Stimulated activated memory B cell treated with anti-CD40 and anti-IgM and Interleukin-4, amounts not matched to agents 10 μg/mL and 1 μg/mL and 100 μg/mL, for 72 hours (primary cell): Measurements from ENCODE around the gene SETD7.

Experiments
- ATAC-seq: fragments of 150-1000 bp; cut with Tn5 transposase; 2 replicates; pipeline ENCODE4 v1.10.0; 2021
- H3K27ac Mint-ChIP-seq: one replicate; pipeline ENCODE4 v1.8.0; 2022; ENCODE audit warnings: mild to moderate bottlenecking, mixed read lengths
- H3K27me3 Mint-ChIP-seq: one replicate; pipeline ENCODE4 v1.8.0; 2022; ENCODE audit warnings: mixed read lengths
- H3K36me3 Mint-ChIP-seq: one replicate; pipeline ENCODE4 v1.8.0; 2022; ENCODE audit warnings: mixed read lengths
- H3K4me1 Mint-ChIP-seq: one replicate; pipeline ENCODE4 v1.8.0; 2022; ENCODE audit warnings: mixed read lengths
- H3K4me3 Mint-ChIP-seq: one replicate; pipeline ENCODE4 v1.8.0; 2022; ENCODE audit warnings: mild to moderate bottlenecking, moderate library complexity, mixed read lengths
- H3K9me3 Mint-ChIP-seq: one replicate; pipeline ENCODE4 v1.8.0; 2022; ENCODE audit warnings: mixed read lengths

SETD7 gene

DNA sequence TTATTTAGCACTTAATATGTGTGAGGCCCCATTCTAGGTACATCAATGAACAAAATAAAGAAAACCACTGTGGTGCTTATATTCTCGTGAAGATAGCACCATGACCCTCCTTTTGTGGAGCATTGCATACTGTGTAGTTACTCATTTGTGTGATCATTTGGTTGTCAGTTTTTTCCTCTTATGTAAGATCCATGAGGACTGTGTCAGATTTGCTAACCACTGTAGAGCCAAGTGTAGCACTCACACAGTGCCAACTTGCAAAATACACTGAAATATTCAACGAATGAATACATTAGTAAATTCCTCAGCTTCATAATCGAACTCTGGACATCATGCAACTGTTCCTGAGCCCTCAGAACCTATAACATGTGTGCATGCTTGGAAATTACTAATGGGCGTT is 29.5 kb upstream of the SETD7 start:
- H3K27ac Mint-ChIP-seq, result no peak overlapping the region

DNA sequence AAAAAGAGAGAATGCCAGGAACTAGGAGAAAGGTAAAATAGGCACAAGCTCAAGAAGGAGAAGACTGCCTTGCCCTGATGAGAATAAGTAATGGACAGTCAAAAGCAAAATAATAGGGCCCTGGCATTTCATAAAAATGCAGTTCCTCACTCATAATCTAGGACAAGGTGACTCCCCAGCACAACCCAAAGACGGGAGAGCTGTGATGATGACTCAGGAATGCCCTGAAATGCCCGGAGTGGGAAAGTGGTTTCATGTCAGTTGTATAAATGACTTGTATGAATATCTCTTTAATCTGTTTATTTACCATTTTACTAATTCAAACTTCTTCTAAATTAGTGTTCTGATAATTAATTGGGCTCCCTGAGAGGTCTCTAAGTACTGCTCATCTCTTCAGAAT is 28.8 kb upstream of the SETD7 start:
- Mint-ChIP-seq H3K4me1 (no peaks in the 10 kb centered on the region), H3K36me3 (no peaks in the 10 kb centered on the region), H3K27me3 (peaks cover 23% of the 10 kb centered on the region), H3K4me3 (no peak overlapping the region), H3K9me3 (no peaks in the 10 kb centered on the region), H3K27ac (no peak overlapping the region)
- ATAC-seq, result no peak

More for the DNA sequence above, 29.5 kb upstream of the SETD7 start:
- Mint-ChIP-seq H3K9me3 (no peaks in the 10 kb centered on the region), H3K4me1 (no peaks in the 10 kb centered on the region), H3K4me3 (no peak overlapping the region), H3K27me3 (peaks cover 16% of the 10 kb centered on the region), H3K36me3 (no peaks in the 10 kb centered on the region)
- no peak for ATAC-seq

DNA sequence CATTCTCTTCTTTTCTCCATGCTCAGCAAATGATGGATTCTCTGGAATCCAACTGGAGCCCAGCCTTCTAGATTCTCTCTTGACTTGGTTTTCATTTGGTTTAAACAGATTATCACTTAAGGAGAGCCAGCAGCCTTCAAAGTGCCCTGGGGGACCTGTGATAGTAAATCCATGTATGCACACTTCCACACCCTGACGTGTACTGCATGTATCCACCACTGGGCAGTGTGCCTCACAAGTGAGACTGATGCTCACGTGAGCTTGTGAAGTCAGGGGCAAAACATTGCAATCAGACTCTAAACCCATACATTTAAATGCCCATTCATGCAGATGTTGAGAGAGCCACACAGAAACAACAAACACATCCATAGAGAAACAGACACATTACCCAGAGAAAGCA is 28.0 kb upstream of the SETD7 start:
- Mint-ChIP-seq H3K36me3 (no peaks in the 10 kb centered on the region), H3K4me3 (no peak overlapping the region), H3K9me3 (no peaks in the 10 kb centered on the region), H3K27me3 (peaks cover 30% of the 10 kb centered on the region), H3K4me1 (no peaks in the 10 kb centered on the region), H3K27ac (no peak overlapping the region)
- no peak for ATAC-seq

DNA sequence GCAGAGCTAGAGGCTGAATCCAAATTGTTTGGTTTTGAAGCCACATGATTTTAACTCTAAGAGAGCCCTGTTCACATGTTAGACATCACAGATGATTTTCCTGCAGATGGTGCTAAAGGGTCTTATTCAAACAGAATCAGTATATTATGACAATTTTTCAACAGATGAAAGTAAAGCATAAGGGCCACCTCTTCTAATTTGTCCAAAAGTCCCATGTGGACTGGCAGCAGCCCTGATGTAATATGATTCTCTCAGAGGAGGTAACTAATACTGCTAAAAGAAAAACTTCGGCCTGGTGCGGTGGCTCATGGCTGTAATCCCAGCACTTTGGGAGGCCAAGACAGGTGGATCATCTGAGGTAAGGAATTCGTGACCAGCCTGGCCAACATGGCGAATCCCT is 26.0 kb upstream of the SETD7 start:
- no peak for ATAC-seq
- Mint-ChIP-seq H3K4me3 (no peak overlapping the region), H3K9me3 (no peaks in the 10 kb centered on the region), H3K36me3 (no peaks in the 10 kb centered on the region), H3K27ac (no peak overlapping the region), H3K4me1 (no peaks in the 10 kb centered on the region), H3K27me3 (peaks cover 38% of the 10 kb centered on the region)

DNA sequence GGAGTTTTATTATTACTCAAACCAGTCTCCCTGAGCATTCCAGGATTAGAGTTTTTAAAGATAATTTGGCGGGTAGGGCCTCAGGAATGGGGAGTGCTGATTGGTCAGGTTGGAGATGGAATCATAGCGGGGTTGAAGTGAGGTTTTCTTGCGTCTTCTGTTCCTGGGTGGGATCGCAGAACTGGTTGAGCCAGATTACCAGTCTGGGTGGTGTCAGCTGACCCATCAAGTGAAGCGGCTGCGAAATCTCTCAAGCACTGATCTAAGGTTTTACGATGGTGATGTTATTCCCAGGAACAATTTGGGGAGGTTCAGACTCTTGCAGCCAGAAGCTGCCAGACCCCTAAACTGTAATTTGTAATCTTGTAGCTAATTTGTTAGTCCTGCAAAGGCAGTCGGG is 25.1 kb upstream of the SETD7 start:
- Mint-ChIP-seq H3K4me3 (no peak overlapping the region), H3K36me3 (no peaks in the 10 kb centered on the region), H3K27ac (no peak overlapping the region), H3K9me3 (no peaks in the 10 kb centered on the region), H3K27me3 (peaks cover 38% of the 10 kb centered on the region), H3K4me1 (no peaks in the 10 kb centered on the region)
- no peak for ATAC-seq

DNA sequence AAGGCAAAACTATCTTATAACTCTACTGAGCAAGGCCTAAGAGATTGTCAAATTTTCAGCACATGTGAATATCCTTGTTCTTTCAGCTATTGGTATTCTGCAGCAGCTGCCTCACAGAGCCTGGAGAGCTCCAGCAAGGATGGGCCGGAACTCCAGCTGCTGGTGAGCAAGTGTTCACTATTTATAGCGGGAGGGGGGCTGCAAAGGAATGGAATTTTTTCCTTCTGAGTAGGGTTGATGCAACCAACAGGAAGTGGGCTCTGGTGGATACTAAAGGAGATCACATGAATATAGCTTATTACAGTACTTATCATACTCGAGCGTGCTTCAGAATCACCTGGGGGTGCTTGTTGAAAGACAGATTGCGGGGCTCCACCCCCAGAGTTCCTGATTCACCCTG is 20.2 kb upstream of the SETD7 start:
- Mint-ChIP-seq H3K4me3 (no peak overlapping the region), H3K27ac (no peak overlapping the region), H3K9me3 (peaks cover 5% of the 10 kb centered on the region), H3K36me3 (no peaks in the 10 kb centered on the region), H3K27me3 (peaks cover 30% of the 10 kb centered on the region), H3K4me1 (no peaks in the 10 kb centered on the region)
- ATAC-seq, result no peak

DNA sequence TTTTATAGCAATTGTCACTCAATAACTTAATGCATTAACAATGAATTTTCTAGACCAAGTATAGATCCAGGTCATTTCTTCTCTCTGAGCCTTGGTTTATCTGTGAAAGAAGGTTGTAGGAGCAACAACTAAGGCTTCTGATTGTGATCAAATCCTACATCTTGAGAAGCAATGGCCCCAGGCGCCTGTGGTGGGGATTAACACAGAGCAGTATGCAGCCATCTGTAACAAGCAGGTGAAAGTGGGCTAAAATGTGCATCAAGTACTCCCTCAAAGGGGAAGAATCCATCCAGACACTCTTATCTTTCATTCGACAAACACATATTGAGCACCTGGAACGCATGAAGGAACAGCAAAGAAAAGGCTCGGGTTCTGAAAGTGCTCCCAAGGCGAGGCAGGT is 19.1 kb upstream of the SETD7 start:
- H3K9me3 Mint-ChIP-seq, result peaks cover 5% of the 10 kb centered on the region
- H3K4me1 Mint-ChIP-seq, result no peaks in the 10 kb centered on the region
- no peak for ATAC-seq

DNA sequence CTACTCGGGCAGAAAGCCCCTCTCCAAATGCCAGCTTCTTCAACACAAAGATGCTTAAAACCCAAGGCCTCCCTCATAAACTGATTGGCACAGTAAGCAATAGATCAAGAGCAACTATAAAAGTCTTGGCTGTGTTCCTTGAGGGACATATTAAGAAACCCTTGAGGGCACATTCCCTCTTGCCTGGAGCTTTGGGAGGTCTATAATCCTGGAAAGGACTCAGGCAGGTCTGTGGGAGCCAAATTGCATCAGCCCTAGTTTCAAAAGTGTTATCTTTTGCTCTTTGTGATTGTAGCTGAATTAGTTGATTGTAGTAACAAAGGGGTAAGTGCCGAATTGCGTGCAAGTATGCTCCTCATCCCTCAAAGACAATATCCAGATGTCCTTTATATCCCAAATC is 18.6 kb upstream of the SETD7 start:
- Mint-ChIP-seq H3K9me3 (peaks cover 5% of the 10 kb centered on the region), H3K27ac (no peak overlapping the region), H3K27me3 (peaks cover 14% of the 10 kb centered on the region), H3K4me1 (no peaks in the 10 kb centered on the region), H3K36me3 (no peaks in the 10 kb centered on the region), H3K4me3 (no peak overlapping the region)
- ATAC-seq, result no peak

More for the DNA sequence above, 19.1 kb upstream of the SETD7 start:
- Mint-ChIP-seq H3K27ac (no peak overlapping the region), H3K4me3 (no peak overlapping the region), H3K36me3 (no peaks in the 10 kb centered on the region), H3K27me3 (peaks cover 18% of the 10 kb centered on the region)

DNA sequence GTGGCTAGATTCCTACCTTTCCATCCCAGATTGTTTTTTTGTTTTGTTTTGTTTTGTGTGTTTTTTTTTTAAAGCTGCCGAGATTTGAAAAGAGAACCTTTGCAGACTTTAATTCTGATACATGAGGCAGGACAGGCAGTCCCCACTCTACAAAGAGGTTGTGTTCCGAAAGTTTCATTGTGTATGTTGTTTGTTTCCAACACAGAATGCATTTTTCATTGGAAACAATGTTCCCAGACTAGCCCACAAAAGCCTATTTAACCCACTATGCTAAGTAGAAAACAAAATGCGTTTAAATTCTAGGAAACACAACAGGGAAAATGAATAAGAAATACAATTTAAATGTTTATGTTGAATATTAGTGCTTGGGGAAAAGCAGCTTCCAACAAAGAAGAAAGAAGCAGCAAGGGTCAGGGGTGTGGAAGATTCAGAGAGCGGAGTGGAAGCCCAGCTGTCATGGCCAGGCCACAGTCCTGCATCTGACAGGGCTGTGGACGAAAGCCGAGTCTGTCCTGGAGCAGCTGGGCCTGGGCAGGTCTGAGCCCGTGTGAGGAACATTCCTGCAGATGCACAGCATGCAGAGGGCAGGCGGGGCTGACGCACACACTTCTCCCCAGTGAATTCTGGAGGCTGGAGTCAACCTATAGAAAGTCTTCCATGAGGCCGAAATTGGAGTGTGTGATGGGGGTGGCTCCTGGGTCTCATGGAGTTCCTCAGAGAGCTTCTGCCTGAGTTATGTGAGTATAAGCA is 12.4 kb upstream of the SETD7 start:
- no peak overlapping the region for H3K4me3 Mint-ChIP-seq
- no peaks in the 10 kb centered on the region for H3K36me3 Mint-ChIP-seq
- H3K9me3 Mint-ChIP-seq, result peaks cover 9% of the 10 kb centered on the region
- no peaks in the 10 kb centered on the region for H3K27me3 Mint-ChIP-seq
- no peak overlapping the region for H3K27ac Mint-ChIP-seq
- ATAC-seq, result no peak
- peaks cover 8% of the 10 kb centered on the region for H3K4me1 Mint-ChIP-seq

DNA sequence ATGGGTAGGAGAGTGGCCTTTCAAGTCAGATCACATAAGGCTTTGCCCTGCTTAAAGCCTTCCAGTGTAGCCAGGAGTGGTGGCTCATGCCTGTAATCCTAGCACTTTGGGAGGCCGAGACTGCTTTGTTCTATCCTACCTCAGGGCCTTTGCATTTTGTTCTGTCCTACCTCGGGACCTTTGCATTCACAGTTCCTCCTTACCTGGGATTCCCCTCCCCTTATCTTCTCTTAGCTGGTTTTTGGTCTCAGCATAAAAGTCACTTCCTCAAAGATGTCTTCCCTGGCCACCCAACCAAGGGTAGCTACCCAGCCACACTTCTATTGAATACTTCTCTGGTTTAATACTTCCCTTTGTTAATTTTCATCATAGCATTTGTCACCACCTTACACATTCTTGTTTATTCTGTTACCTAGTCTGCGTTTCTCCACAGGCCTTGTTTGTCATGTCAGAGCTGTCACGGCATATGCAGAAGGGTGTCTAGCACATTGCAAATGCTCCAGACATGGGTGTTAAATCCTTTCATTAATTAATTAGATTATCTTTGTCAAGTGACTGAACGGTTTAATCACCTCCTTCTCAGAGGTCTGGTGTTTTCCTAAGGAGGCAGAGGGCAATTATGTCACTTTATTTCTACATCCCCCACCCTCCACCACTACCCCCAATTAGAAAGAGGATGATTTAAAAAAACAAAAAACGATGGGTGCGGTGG is 11.3 kb upstream of the SETD7 start:
- Mint-ChIP-seq H3K36me3 (no peaks in the 10 kb centered on the region), H3K4me1 (peaks cover 8% of the 10 kb centered on the region), H3K4me3 (no peak overlapping the region), H3K27me3 (no peaks in the 10 kb centered on the region), H3K27ac (peak overlapping the region; percentile 26), H3K9me3 (peaks cover 4% of the 10 kb centered on the region)
- peak; percentile 64 for ATAC-seq

DNA sequence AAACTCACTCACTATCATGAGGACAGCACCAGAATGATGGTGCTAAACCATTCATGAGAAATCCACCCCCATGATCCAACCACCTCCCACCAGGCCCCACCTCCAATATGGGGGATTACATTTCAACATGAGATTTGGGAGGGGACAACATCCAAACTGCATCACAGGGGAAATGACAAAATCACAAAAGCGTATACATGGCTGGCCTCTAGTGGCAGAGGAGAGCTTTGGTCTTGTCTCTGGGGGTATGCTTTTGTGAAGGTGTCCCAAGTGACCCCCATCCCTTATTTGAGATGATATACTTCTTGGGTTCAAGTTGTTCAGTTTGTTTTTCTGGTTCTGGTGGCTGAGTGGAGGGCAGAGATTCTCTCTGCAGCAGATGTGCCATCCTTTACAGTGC is 8.5 kb upstream of the SETD7 start:
- no peak overlapping the region for H3K27ac Mint-ChIP-seq
- H3K4me1 Mint-ChIP-seq, result peaks cover 22% of the 10 kb centered on the region
- H3K27me3 Mint-ChIP-seq, result no peaks in the 10 kb centered on the region
- H3K36me3 Mint-ChIP-seq, result no peaks in the 10 kb centered on the region
- ATAC-seq, result no peak
- peaks cover 4% of the 10 kb centered on the region for H3K9me3 Mint-ChIP-seq
- H3K4me3 Mint-ChIP-seq, result no peak overlapping the region

DNA sequence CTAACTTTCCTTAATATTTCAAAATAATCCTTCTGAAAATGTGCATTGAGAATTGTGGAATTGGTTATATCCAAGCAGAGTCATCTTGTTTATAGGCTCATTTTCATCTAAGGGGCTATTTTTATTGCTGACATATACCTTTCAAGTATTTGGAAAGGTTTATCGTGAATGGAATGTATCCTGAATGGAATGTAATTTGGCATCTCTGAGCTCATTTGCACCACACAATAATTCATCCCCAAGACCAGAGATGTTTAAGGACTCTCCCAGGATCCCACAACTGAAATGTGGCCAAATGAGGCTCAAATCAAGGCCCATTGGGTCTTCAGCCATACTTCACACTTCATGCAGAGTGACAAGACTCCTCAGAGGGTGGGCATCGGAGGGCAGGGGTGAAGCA is 7.5 kb upstream of the SETD7 start:
- no peak for ATAC-seq
- H3K27me3 Mint-ChIP-seq, result no peaks in the 10 kb centered on the region
- peaks cover 4% of the 10 kb centered on the region for H3K9me3 Mint-ChIP-seq
- no peak overlapping the region for H3K27ac Mint-ChIP-seq
- H3K4me3 Mint-ChIP-seq, result no peak overlapping the region
- peaks cover 22% of the 10 kb centered on the region for H3K4me1 Mint-ChIP-seq
- no peaks in the 10 kb centered on the region for H3K36me3 Mint-ChIP-seq

DNA sequence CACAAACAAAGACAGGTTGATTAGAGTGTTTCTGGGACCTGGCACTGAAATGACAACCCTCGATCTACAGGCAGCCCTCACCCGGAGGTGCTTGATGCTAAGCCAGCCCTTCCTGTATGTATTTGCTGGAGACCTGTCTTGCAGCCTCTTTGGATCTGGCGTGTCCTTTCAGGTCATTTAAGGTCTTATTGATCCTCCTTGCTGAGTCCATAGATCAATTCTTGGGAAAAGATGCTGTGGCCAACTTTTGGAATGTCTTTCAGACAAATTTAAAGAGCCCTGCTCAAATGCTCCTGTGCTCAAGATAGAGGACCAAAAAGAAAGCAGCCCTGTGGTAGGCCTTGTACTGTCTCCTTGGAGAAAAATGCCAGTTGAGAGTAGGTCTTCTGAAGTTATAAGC is 6.8 kb upstream of the SETD7 start:
- Mint-ChIP-seq H3K27ac (no peak overlapping the region), H3K27me3 (no peaks in the 10 kb centered on the region), H3K4me1 (peaks cover 22% of the 10 kb centered on the region), H3K36me3 (no peaks in the 10 kb centered on the region), H3K4me3 (no peak overlapping the region), H3K9me3 (peaks cover 4% of the 10 kb centered on the region)
- ATAC-seq, result no peak

DNA sequence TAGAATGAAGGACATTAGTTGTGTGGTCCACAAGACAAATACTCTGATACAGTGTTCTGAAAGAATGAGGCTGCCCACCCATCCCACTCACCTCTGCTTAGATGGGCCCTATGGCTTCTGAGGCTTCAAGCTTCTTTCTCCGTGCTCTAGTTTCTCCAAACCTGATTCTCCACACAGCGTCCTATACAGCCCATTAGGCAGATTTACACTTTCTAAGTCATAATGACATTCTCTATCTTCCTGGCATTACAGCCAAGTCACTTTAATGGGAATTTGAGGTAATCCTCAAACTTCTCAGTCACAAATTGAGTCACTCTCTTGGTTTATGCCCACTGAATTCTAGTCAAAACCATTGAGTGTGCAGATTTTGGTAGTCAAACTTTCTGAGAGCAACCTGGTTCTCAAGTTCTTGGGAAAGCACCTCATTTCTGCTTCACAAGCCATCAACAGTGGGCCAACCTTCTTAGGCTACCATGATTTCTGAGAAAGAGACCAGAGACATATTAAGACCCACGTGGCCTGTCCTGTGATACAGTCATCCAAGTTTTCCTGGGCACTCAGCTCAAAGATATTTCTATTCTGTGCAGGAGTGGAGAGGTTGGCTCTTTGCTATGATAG is 6.2 kb upstream of the SETD7 start:
- Mint-ChIP-seq H3K4me1 (peaks cover 22% of the 10 kb centered on the region), H3K4me3 (no peak overlapping the region), H3K9me3 (peaks cover under 1% of the 10 kb centered on the region), H3K27ac (peak overlapping the region; percentile 14), H3K27me3 (no peaks in the 10 kb centered on the region), H3K36me3 (no peaks in the 10 kb centered on the region)
- no peak for ATAC-seq

DNA sequence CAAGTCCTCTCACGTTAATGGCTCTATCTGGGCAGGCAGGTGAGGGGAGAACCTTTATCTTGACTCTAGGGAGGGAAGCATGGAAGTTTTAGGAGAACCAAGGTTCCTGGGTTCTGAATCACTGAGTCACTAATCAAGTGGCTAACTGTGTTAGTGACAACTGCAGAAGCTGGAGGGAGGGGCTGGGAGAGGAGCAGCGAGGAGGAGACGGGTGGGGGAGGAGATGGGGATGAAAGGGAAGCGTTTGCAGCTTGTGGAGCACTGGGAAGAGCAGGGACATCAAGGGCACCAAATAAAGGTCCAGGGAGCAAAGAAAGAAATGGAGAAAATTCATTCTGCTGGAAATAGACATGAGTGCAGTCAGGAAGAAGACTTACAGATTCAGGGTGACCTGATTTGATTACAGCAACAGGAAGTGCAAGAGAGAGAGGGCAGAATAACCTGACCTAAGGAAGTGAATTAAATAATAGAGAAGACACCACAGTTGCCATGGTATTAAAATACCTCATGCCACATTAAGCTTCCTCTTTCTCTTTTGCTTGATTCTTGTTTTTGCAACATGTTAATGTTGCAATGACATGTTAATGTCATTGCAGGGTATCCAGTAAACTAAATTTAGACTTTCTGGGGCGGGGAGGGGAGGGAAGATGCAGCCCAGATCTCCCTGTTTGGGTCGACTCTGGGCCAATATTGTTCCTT is 4.5 kb upstream of the SETD7 start:
- Mint-ChIP-seq H3K4me1 (peaks cover 22% of the 10 kb centered on the region), H3K36me3 (no peaks in the 10 kb centered on the region), H3K9me3 (no peaks in the 10 kb centered on the region), H3K27ac (peak overlapping the region; percentile 76), H3K4me3 (peak overlapping the region; percentile 59), H3K27me3 (no peaks in the 10 kb centered on the region)
- ATAC-seq, result peak; percentile 60
